Stimulated activated CD4-positive, alpha-beta T cell treated with anti-CD3 and anti-CD28 coated beads, Interleukin-4, amount 100 ng/mL, for 48 hours (primary cell): Measurements from ENCODE around the gene CERS2.
A peak's percentile ranks its signal among the peaks of the same experiment; 100 is the strongest.
"Not testable (repeated sequence)": the region's sequence is repeated elsewhere in the genome, so short reads cannot be mapped to it uniquely, and the experiment has no call there.

Source experiments
- DNase-seq, 2 donors: peaks; one replicate each; pipeline ENCODE4 v3.0.0-alpha.2; 2020; ENCODE audit warnings: low read depth in 2 of 2

Gene CERS2

GRCh38 chr1:150969626-150970025 is 5.0 kb downstream of the CERS2 start:
- DNase-seq, result no peak

DNA sequence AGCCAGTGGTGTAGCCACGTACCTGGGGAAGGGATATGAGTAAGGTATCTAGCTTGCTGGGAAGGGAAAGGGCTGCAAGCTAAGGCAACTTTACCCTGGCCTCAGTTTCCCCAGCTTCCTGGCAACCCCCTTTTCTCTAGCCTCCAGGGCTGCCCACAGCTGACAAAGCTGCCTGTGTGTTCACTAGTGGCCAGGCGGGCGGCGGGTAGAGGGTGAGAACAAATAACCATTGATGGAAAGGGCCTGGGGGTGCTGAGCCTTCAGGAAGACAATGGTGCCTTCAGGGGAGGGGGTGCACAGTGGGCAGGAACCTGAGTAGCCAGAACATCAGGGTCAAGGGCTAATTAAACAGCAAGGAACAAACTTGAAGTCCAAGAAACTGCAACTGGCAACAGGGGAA is 6.1 kb downstream of the CERS2 start:
- DNase-seq, result no peak

- DNase-seq, result no peak
Measured at GRCh38 chr1:150967936-150968335, 6.7 kb downstream of the CERS2 start.

DNA sequence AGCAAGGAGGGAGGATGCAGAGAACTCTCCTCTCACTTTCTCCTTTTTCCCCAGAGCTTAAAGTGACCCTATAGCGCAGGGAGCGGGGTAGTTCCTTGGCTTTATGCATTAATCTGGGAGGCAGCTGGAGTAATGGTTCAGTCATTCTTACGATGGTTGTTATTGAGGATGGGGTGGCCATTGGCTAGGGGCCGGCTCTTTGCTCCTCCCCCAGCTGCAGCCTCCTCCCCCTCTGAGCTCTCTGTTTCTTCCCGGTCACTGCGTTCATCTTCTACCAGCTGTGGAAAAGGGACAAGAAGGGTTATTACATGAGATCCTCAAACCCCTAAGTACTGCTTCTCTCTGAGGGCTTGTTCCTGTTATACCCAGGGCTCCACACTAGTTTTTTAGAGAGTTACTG is 8.6 kb downstream of the CERS2 start:
- DNase-seq, result no peak

GRCh38 chr1:150965605-150966004 is 9.0 kb downstream of the CERS2 start:
- DNase-seq, result no peak

DNA sequence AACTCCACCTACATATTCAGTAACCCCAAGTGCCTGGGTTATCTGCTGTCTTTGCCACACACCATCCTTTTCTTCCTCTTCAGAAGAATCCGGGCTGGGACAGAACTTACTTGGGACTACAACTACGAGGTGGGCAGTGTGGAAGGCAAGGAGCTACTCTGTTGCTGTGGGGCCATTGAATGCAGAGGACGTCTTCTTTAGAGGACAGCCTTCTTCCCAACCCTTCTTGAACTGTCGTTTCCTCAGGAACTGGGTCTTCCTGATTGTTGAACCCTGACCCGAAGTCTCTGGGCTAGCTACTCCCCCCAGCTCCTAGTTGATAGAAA is 10.5 kb downstream of the CERS2 start:
- DNase-seq, result no peak

- DNase-seq, result no peak
Measured at GRCh38 chr1:150963321-150964163, 11.1 kb downstream of the CERS2 start.

DNA sequence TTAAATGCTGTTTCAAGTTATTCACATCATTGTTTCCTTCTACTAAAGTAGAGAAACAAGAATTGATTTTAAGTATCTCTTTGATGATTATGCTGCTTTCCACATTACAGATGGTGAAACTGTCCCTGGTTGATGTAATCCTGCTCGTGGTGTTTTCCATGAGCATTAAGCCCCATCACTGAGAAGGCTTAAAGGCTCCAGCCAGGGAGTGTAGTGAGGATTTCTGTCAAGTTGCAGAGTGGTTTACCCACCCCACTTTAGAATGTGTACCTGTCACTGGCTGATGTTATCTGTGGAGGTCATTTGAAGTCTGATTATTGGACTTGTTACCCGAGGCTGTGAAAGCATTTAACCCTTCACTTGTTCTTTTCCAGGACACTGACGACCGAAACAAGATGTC is 12.9 kb downstream of the CERS2 start:
- DNase-seq, result no peak

DNA sequence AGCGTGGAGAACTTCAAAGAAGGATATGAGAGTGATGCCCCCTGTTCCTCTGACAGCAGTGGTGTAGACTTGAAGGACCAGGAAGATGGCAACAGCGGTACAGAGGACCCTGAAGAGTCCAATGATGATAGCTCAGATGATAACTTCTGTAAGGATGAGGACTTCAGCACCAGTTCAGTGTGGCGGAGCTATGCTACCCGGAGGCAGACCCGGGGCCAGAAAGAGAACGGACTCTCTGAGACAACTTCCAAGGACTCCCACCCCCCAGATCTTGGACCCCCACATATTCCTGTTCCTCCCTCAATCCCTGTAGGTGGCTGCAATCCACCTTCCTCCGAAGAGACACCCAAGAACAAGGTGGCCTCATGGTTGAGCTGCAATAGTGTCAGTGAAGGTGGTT is 14.0 kb downstream of the CERS2 start:
- no peak for DNase-seq

GRCh38 chr1:150957666-150958065 is 17.0 kb downstream of the CERS2 start:
- DNase-seq, result no peak

GRCh38 chr1:150955280-150955679 is 19.4 kb downstream of the CERS2 start:
- DNase-seq, result no peak

GRCh38 chr1:150954708-150955107 is 19.9 kb downstream of the CERS2 start:
- no peak for DNase-seq

DNA sequence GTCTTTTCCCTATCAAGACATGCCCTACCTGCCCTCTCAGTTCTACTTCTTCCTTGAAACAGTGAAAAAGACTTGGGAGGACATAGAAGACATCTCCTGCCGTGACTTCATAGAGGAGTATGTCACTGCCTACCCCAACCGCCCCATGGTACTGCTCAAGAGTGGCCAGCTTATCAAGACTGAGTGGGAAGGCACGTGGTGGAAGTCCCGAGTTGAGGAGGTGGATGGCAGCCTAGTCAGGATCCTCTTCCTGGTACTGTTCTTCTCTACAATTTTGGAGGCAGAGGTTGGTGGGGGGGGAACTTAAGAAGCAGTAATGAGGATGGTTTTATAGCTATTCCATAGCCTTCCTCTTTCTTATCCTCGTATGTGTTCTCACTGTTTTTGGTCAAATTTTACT is 29.8 kb downstream of the CERS2 start:
- DNase-seq, result no peak

DNA sequence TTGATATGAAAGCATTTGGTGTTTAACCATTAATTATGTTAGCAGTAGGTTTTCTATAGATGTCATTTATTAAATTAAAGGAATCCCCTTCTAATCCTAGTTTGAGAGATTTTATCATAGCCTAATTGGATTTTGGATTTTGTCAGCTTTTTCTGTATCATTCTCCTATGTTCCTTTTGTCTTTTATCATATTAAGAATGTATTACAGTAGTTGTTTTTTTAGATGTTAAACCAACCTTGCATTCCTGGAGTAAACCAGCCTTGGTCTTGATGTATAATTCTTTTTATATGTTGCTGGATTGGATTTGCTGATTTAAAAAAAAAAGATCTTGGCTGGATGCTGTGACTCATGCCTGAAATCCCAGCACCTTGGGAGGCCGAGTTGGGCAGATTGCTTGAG is 42.9 kb downstream of the CERS2 start:
- DNase-seq, result no peak

- not testable (repeated sequence) for DNase-seq
Measured at GRCh38 chr1:150928775-150929174, 45.9 kb downstream of the CERS2 start.

GRCh38 chr1:150928286-150928685 is 46.3 kb downstream of the CERS2 start:
- no peak for DNase-seq

DNA sequence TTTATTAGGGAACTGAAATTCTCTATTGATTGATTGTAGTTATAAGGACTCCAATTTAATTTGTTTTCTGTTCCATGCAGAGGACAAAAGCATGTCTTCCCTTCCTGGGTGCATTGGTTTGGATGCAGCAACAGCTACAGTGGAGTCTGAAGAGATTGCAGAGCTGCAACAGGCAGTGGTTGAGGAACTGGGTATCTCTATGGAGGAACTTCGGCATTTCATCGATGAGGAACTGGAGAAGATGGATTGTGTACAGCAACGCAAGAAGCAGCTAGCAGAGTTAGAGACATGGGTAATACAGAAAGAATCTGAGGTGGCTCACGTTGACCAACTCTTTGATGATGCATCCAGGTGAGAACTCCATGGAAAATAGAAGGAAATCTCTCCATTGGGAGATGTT is 47.0 kb downstream of the CERS2 start:
- DNase-seq, result no peak

DNA sequence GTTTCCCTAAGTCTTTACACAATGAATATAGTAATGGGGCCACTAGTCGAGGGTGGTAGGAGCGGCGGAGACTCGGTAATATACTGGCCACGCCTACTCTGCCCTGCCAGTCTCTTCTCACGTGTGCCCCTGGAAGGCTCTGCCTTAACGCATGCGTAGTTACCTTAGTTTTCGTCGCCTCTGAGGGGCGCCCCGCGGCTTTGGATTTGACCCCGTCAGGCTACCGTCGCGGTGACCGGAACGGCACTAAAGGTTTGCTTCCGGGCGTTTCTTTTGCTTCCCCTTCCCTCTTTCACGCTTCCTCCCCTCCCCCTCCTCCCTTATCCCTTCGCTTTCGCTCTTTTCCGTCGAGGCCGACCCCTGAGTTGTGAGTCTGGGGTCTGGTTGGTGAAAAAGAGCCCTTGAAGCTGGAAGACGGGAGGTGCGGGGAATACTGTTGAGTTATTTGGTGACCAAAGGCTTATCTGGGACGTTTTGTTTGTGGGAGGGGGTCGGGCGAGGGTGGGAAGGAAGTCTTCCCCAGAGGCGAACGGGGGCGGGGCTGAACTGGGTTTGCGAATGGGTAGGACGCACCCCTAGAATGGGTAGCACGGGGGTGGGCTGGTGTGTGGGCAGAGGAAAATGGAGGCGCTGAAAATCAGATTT is 48.4 kb downstream of the CERS2 start, which contains the start of gene SETDB1:
SETDB1 (plus strand) TSS at position 267 of the 645 bp plus-strand sequence. CDS start 1,352 bp downstream, outside the sequence.
- DNase-seq, result peak; percentile 88 to 91

DNA sequence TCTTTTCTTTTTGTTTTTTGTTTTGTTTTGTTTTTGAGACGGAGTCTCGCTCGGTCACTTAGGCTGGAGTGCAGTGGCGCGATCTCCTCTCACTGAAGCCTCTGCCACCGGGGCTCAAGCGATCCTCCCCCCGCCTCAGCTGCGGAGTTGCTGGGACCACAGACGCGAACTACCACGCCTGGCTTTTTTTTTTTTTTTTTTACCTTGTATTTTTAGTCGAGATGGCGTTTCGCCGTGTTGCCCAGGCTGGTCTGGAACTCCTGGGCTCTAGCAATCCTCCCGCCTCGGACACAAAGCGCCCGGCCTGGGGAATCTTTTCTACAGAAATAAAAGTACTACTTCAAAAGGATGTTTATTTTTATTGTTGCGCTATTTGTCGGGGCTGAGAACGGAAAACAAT is 49.6 kb downstream of the CERS2 start:
- no peak for DNase-seq

DNA sequence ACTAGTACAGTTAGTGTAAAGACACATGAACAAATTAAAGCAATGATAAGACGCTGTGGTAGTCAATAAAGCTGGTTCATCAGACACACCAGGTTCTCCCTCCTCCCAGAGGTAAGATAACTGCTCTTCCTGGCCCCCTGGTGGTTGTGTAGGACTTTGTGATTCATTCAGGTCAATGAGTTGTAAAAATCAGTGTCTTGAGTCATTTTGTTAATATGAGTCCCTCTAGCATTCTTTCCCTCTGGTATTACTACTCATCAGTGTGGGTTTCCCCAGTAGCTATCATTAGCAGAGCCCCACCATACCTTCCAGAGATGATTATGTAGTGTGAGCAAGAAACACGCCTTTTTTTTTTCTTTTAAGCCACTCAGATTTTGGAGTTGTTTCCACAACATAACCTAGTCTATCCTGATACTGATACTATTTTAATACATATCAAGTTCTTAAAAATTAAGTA is 52.1 kb downstream of the CERS2 start:
- peak; percentile 55 to 75 for DNase-seq

GRCh38 chr1:150917387-150917786 is 57.2 kb downstream of the CERS2 start:
- DNase-seq, result no peak
